SK-N-SH (cell line): Measurements from ENCODE around the gene PARD3B. TPM values are rescaled to one million over a fixed set of nuclear protein-coding genes. Genes with fewer than 3 reads are reported as not detected.

ENCODE experiments used
- CTCF ChIA-PET: fragments of 300-600, 350-600 bp; formaldehyde crosslinking; extraction: SDS; loops from one replicate; lab custom pipeline; 2021; lab: Yijun Ruan, JAX
- POLR2A ChIA-PET: fragments of 350-600 bp; sonication (Branson Sonifier 250); formaldehyde crosslinking; extraction: SDS; loops from one replicate; lab custom pipeline; 2020; ENCODE audit warnings: antibody characterized with exemption, inconsistent platforms; lab: Yijun Ruan, JAX
- DNase-seq: peaks from one replicate; pipeline ENCODE4 v3.0.0; 2012
- H2AFZ ChIP-seq: fragments of 200-600 bp; sonication (generic); 2 replicates; pipeline ENCODE4 v1.8.1; 2016; ENCODE audit warnings: antibody characterized with exemption, mild to moderate bottlenecking, low read depth
- H3F3A ChIP-seq: fragments of 200-600 bp; sonication (generic); replicated peaks from 2 replicates; pipeline ENCODE3; 2016; ENCODE audit warnings: antibody characterized with exemption, mild to moderate bottlenecking; ENCODE audit not compliant: insufficient read depth
- H3K27ac ChIP-seq, 2 experiments: fragments of 200-500 bp in 1 of 2; fragments of 200-600 bp in 1 of 2; sonication (Bioruptor generic) in 1 of 2; sonication (generic), shearing (Covaris generic) in 1 of 2; 2 replicates each; pipeline versions ENCODE4 v1.5.1 to v1.6.1; 2014 to 2016; ENCODE audit warnings: low read depth in 2 of 2, inconsistent platforms in 1 of 2, low read length in 1 of 2, mild to moderate bottlenecking in 1 of 2, mixed read lengths in 1 of 2
- H3K27me3 ChIP-seq: fragments of 200-600 bp; sonication (generic), shearing (Covaris generic); 2 replicates; pipeline ENCODE4 v1.6.1; 2016; ENCODE audit warnings: mixed run types; ENCODE audit not compliant: insufficient read depth
- H3K36me3 ChIP-seq, 2 experiments: fragments of 200-500 bp in 1 of 2; fragments of 200-600 bp in 1 of 2; sonication (Bioruptor generic) in 1 of 2; sonication (generic) in 1 of 2; replicated peaks in 1 of 2; 2 replicates each; pipeline versions ENCODE3 to v1.5.1; 2014 to 2016; ENCODE audit warnings: low read length in 1 of 2, mild to moderate bottlenecking in 1 of 2; ENCODE audit not compliant: insufficient read depth in 2 of 2, control insufficient read depth in 1 of 2
- H3K4me1 ChIP-seq, 2 experiments: fragments of 200-500 bp in 1 of 2; fragments of 200-600 bp in 1 of 2; sonication (Bioruptor generic) in 1 of 2; sonication (generic), shearing (Covaris generic) in 1 of 2; 2 replicates each; pipeline versions ENCODE4 v1.5.1 to v1.6.1; 2014 to 2016; ENCODE audit warnings: low read depth in 1 of 2, low read length in 1 of 2, mixed run types in 1 of 2; ENCODE audit not compliant: insufficient read depth in 2 of 2, control insufficient read depth in 1 of 2
- H3K4me2 ChIP-seq: fragments of 200-600 bp; sonication (generic), shearing (Covaris generic); 2 replicates; pipeline ENCODE4 v1.6.1; 2017; ENCODE audit warnings: mixed run types
- H3K4me3 ChIP-seq, 2 experiments: fragments of 200-500 bp in 1 of 2; fragments of 200-600 bp in 1 of 2; sonication (Bioruptor generic) in 1 of 2; sonication (generic), shearing (Covaris generic) in 1 of 2; 2 replicates each; pipeline versions ENCODE4 v1.5.1 to v1.8.1; 2014 to 2016; ENCODE audit warnings: low read depth in 2 of 2, inconsistent platforms in 1 of 2, low read length in 1 of 2, mild to moderate bottlenecking in 1 of 2, mixed read lengths in 1 of 2, moderate library complexity in 1 of 2
- H3K79me2 ChIP-seq: fragments of 200-600 bp; sonication (generic); 2 replicates; pipeline ENCODE4 v1.8.1; 2017; ENCODE audit warnings: mild to moderate bottlenecking; ENCODE audit not compliant: insufficient read depth
- H3K9ac ChIP-seq: fragments of 200-600 bp; sonication (generic); 2 replicates; pipeline ENCODE4 v1.6.1; 2017; ENCODE audit warnings: mixed run types
- H3K9me2 ChIP-seq: fragments of 200-600 bp; sonication (generic); 2 replicates; pipeline ENCODE4 v1.6.1; 2017; ENCODE audit warnings: mixed run types
- H3K9me3 ChIP-seq: fragments of 200-600 bp; sonication (generic); 2 replicates; pipeline ENCODE4 v1.6.1; 2017; ENCODE audit warnings: mixed run types, mild to moderate bottlenecking, moderate library complexity
- H4K20me1 ChIP-seq: fragments of 200-600 bp; sonication (generic); 2 replicates; pipeline ENCODE4 v1.6.1; 2017; ENCODE audit warnings: mild to moderate bottlenecking, mixed run types; ENCODE audit not compliant: insufficient read depth
- FOSL2 ChIP-seq: IDR thresholded peaks from 2 replicates; pipeline ENCODE4 v1.4.0; 2012; ENCODE audit warnings: low read depth, mild to moderate bottlenecking, moderate library complexity, borderline replicate concordance
- FOXJ3 ChIP-seq: sonication (generic); formaldehyde crosslinking; IDR thresholded peaks from 2 replicates; pipeline ENCODE4 v1.5.1; 2020; ENCODE audit warnings: mild to moderate bottlenecking, missing genetic modification reagents
- GABPA ChIP-seq: IDR thresholded peaks from 2 replicates; pipeline ENCODE4 v1.4.0; 2012; ENCODE audit warnings: low read depth, mild to moderate bottlenecking
- GATA2 ChIP-seq: sonication (generic); formaldehyde crosslinking; IDR thresholded peaks from 2 replicates; pipeline ENCODE4 v1.5.0; 2020; ENCODE audit warnings: mild to moderate bottlenecking, missing genetic modification reagents
- JUND ChIP-seq: IDR thresholded peaks from 2 replicates; pipeline ENCODE4 v1.4.0; 2012
- MEF2A ChIP-seq: IDR thresholded peaks from 2 replicates; pipeline ENCODE4 v1.4.0; 2012; ENCODE audit warnings: low read depth, borderline replicate concordance
- NFIC ChIP-seq: IDR thresholded peaks from 2 replicates; pipeline ENCODE4 v1.4.0; 2012; ENCODE audit warnings: borderline replicate concordance
- NRF1 ChIP-seq: IDR thresholded peaks from 2 replicates; pipeline ENCODE4 v1.6.1; 2012; ENCODE audit warnings: low read depth, mild to moderate bottlenecking, low read length
- RAD21 ChIP-seq: IDR thresholded peaks from 2 replicates; pipeline ENCODE4 v1.6.1; 2012; ENCODE audit warnings: mild to moderate bottlenecking, low read length
- RFX5 ChIP-seq: IDR thresholded peaks from 2 replicates; pipeline ENCODE4 v1.6.1; 2012; ENCODE audit warnings: mild to moderate bottlenecking, improper control_type of control experiment, low read length
- RXRA ChIP-seq: IDR thresholded peaks from 2 replicates; pipeline ENCODE4 v1.4.0; 2012; ENCODE audit warnings: low read depth, mild to moderate bottlenecking, borderline replicate concordance
- TAF1 ChIP-seq: IDR thresholded peaks from 2 replicates; pipeline ENCODE4 v1.6.1; 2012; ENCODE audit warnings: low read depth, mild to moderate bottlenecking, low read length, moderate library complexity, borderline replicate concordance
- TEAD4 ChIP-seq: IDR thresholded peaks from 2 replicates; pipeline ENCODE4 v1.4.0; 2012; ENCODE audit warnings: mild to moderate bottlenecking, borderline replicate concordance; ENCODE audit not compliant: insufficient read depth
- YY1 ChIP-seq: IDR thresholded peaks from 2 replicates; pipeline ENCODE4 v1.4.0; 2012; ENCODE audit warnings: low read depth, mild to moderate bottlenecking
- WGBS: methylation state at CpG from one replicate; pipeline ENCODE4 v1.1.6; 2017; ENCODE audit warnings: low lambda C conversion rate; 5-methylcytosine and 5-hydroxymethylcytosine counted together
- polyA plus RNA-seq, 3 experiments: library from polyadenylated mRNA; depleted of rRNA; stranded (reverse); fragments of >200 nt; gene quantifications; 2 replicates each; pipeline ENCODE4 v1.2.3, GENCODE V29; 2012
- TF ChIP-seq, protein P1 (sequence below): IDR thresholded peaks from 2 replicates; pipeline ENCODE4 v1.4.0; 2012; ENCODE audit warnings: low read depth
- TF ChIP-seq, protein P2 (sequence below): fragments of 200-600 bp; sonication (generic); IDR thresholded peaks from 2 replicates; pipeline ENCODE4 v1.6.1; 2017; ENCODE audit warnings: antibody characterized with exemption, mild to moderate bottlenecking, moderate library complexity
- TF ChIP-seq, protein P3 (sequence below): IDR thresholded peaks from 2 replicates; pipeline ENCODE4 v1.4.0; 2012; ENCODE audit warnings: low read depth, borderline replicate concordance
- TF ChIP-seq, protein P4 (sequence below): fragments of 150-350 bp; IDR thresholded peaks from 2 replicates; pipeline ENCODE4 v1.6.1; 2016; ENCODE audit warnings: mild to moderate bottlenecking, low read depth, low read length
- TF ChIP-seq, protein P5 (sequence below): fragments of 150-350 bp; IDR thresholded peaks from 2 replicates; pipeline ENCODE4 v1.6.1; 2017; ENCODE audit warnings: antibody characterized with exemption, low read length, low read depth, borderline replicate concordance

PARD3B gene
- polyA plus RNA-seq, 1 of the 3 experiments (the other 2 are of a cell fraction) = 0.87 TPM

DNA sequence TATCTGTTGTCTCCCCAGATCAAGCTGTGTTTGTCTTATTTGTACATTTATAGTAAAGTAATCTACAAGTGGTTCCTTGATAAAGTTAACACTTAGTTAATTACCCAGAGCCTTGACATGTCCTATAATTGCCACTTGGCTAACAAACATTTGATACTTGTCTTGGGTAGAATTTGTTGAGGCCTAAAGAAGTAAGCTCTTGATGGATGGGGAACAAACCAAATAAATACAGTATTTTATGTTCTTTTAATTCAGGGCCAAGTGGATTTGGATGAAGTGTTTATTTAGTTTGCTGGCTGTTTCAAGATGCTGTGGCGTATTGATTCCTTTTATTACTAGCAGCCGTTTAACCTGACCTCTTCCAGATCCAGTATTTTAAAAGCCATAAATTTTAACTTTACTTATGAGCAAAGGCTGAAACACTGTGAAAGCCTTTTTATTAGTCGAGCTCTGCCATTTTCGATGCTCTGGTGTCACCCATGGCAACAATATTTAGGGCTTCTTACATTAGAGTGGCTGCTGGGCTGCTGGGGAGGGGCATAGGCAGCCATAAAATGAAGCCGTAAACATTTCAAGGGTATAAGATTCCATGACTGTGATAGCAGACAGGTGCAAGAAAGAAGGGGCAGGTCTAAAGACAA, 735.4 kb downstream of the PARD3B start:
- H4K20me1 ChIP-seq = no peaks in the 10 kb centered on the region
- H3K79me2 ChIP-seq = no peaks in the 10 kb centered on the region
- POLR2A ChIA-PET = no interaction called here
- no peak overlapping the region for H3K9ac ChIP-seq
- no peak overlapping the region for H3K4me2 ChIP-seq
- H3F3A ChIP-seq = no peaks in the 10 kb centered on the region
- no peak overlapping the region for H2AFZ ChIP-seq
- no peaks in the 10 kb centered on the region for H3K9me2 ChIP-seq
- no peak for DNase-seq
- H3K27ac ChIP-seq = no peak overlapping the region
- peaks cover 0 to 2% of the 10 kb centered on the region in 2 experiments; a peak in 1 of 4 replicates for H3K4me1 ChIP-seq
- no peaks in the 10 kb centered on the region for H3K36me3 ChIP-seq
- TF ChIP-seq RAD21 = no peak
- TF ChIP-seq YY1 = no peak
- no peak for TF ChIP-seq TEAD4
- no peak for TF ChIP-seq TAF1
- TF ChIP-seq GATA2 = no peak
- TF ChIP-seq FOSL2 = no peak
- TF ChIP-seq GABPA = no peak
- no peak for TF ChIP-seq MEF2A
- TF ChIP-seq, protein P1, sequence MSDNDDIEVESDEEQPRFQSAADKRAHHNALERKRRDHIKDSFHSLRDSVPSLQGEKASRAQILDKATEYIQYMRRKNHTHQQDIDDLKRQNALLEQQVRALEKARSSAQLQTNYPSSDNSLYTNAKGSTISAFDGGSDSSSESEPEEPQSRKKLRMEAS = no peak
- no peak for TF ChIP-seq JUND
- no peak for TF ChIP-seq NRF1
- TF ChIP-seq RFX5 = no peak
- TF ChIP-seq, protein P2, sequence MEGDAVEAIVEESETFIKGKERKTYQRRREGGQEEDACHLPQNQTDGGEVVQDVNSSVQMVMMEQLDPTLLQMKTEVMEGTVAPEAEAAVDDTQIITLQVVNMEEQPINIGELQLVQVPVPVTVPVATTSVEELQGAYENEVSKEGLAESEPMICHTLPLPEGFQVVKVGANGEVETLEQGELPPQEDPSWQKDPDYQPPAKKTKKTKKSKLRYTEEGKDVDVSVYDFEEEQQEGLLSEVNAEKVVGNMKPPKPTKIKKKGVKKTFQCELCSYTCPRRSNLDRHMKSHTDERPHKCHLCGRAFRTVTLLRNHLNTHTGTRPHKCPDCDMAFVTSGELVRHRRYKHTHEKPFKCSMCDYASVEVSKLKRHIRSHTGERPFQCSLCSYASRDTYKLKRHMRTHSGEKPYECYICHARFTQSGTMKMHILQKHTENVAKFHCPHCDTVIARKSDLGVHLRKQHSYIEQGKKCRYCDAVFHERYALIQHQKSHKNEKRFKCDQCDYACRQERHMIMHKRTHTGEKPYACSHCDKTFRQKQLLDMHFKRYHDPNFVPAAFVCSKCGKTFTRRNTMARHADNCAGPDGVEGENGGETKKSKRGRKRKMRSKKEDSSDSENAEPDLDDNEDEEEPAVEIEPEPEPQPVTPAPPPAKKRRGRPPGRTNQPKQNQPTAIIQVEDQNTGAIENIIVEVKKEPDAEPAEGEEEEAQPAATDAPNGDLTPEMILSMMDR = no peak
- TF ChIP-seq NFIC = no peak
- TF ChIP-seq, all 33 proteins: peak for 0
- Histone ChIP-seq H3K9me3 (no peaks in the 10 kb centered on the region), H3K4me3 (no peak overlapping the region), H3K27me3 (no peaks in the 10 kb centered on the region)
- 90% methylated on average over 5 of the region's 5 CpGs for WGBS
- CTCF ChIA-PET = interaction anchor here (1.8 kb wide), 1 partner anchor 30 kb away, joined by 3 read pairs; no protein-coding TSS in a partner anchor

DNA sequence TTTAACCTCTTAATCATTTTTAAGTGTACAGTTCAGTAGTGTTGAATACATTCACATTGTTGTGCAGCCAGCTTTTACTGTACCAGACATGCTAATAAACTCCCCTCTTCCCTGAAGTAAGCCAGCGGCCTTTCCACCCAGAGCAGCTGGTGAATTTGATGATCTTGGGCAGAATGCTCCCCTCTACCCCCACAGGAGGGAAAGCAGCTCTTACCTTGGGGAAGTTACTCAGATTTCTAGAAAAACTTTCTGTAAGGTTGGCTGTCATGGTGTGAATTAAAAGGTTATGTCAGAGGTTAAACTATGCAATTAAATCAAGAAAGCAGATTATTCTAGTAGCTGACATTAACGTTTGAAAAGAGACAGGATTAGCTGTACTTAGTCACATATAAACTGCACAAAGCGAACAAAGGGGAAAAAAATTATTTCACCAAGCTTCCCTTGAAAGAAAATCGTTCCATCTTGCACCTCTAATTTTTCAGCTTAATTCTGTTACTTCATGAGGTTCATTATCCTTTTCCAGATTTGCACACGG, 738.5 kb downstream of the PARD3B start:
- H3K4me2 ChIP-seq = no peak overlapping the region
- H2AFZ ChIP-seq = no peak overlapping the region
- H3F3A ChIP-seq = no peaks in the 10 kb centered on the region
- H3K79me2 ChIP-seq = no peaks in the 10 kb centered on the region
- 81% methylated on average over 5 of the region's 5 CpGs for WGBS
- H3K4me3 ChIP-seq = no peak overlapping the region
- H3K36me3 ChIP-seq = no peaks in the 10 kb centered on the region
- H3K27ac ChIP-seq = no peak overlapping the region
- ChIA-PET POLR2A (no interaction called here), CTCF (interaction anchor here (1.5 to 1.7 kb wide), 2 partner anchors 12 to 392 kb away, joined by 3 to 4 read pairs; no protein-coding TSS in a partner anchor)
- no peak for DNase-seq
- H3K9me2 ChIP-seq = no peaks in the 10 kb centered on the region
- H4K20me1 ChIP-seq = no peaks in the 10 kb centered on the region
- H3K4me1 ChIP-seq = peaks cover 0 to 2% of the 10 kb centered on the region in 2 experiments; a peak in 1 of 4 replicates
- no peaks in the 10 kb centered on the region for H3K27me3 ChIP-seq
- no peak overlapping the region for H3K9ac ChIP-seq
- no peaks in the 10 kb centered on the region for H3K9me3 ChIP-seq
- TF ChIP-seq RFX5 = no peak
- TF ChIP-seq, protein P3, sequence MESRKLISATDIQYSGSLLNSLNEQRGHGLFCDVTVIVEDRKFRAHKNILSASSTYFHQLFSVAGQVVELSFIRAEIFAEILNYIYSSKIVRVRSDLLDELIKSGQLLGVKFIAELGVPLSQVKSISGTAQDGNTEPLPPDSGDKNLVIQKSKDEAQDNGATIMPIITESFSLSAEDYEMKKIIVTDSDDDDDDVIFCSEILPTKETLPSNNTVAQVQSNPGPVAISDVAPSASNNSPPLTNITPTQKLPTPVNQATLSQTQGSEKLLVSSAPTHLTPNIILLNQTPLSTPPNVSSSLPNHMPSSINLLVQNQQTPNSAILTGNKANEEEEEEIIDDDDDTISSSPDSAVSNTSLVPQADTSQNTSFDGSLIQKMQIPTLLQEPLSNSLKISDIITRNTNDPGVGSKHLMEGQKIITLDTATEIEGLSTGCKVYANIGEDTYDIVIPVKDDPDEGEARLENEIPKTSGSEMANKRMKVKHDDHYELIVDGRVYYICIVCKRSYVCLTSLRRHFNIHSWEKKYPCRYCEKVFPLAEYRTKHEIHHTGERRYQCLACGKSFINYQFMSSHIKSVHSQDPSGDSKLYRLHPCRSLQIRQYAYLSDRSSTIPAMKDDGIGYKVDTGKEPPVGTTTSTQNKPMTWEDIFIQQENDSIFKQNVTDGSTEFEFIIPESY = no peak
- TF ChIP-seq YY1 = no peak
- TF ChIP-seq FOXJ3 (CRISPR knock-in tag) = no peak
- TF ChIP-seq RXRA = no peak
- TF ChIP-seq, protein P4, sequence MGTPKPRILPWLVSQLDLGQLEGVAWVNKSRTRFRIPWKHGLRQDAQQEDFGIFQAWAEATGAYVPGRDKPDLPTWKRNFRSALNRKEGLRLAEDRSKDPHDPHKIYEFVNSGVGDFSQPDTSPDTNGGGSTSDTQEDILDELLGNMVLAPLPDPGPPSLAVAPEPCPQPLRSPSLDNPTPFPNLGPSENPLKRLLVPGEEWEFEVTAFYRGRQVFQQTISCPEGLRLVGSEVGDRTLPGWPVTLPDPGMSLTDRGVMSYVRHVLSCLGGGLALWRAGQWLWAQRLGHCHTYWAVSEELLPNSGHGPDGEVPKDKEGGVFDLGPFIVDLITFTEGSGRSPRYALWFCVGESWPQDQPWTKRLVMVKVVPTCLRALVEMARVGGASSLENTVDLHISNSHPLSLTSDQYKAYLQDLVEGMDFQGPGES = no peak
- TF ChIP-seq, protein P5, sequence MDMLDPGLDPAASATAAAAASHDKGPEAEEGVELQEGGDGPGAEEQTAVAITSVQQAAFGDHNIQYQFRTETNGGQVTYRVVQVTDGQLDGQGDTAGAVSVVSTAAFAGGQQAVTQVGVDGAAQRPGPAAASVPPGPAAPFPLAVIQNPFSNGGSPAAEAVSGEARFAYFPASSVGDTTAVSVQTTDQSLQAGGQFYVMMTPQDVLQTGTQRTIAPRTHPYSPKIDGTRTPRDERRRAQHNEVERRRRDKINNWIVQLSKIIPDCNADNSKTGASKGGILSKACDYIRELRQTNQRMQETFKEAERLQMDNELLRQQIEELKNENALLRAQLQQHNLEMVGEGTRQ = no peak
- TF ChIP-seq NRF1 = no peak
- TF ChIP-seq JUND = no peak
